ENCODE measurements around the gene LY6G5B. TPM values are rescaled to one million over a fixed set of nuclear protein-coding genes. Genes with fewer than 3 reads are reported as not detected.

LY6G5B gene
- total and polyA plus RNA-seq, 12 donors, result 0.48 to 13.4 (median 4.7) TPM

DNA sequence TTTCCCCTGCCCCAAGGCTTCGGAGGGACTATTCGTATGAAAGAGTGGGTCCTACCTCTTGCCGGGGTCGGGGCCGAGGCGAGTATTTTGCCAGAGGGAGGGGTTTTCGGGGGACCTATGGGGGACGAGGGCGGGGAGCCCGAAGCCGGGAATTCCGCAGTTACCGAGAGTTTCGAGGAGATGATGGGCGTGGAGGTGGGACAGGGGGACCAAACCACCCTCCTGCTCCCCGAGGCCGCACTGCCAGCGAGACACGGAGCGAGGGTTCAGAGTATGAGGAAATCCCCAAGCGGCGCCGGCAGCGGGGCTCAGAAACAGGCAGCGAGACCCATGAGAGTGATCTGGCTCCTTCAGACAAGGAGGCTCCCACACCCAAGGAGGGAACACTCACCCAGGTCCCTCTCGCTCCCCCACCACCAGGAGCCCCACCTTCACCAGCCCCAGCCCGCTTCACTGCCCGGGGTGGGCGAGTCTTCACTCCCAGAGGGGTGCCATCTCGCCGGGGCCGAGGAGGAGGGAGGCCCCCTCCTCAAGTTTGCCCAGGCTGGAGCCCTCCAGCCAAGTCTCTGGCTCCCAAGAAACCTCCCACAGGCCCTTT is 38.0 kb upstream of the LY6G5B start:
- Histone ChIP-seq H3K4me3 (no peak overlapping the region), H3K27me3 (no peaks in the 10 kb centered on the region), H3K36me3 (replicated peaks in 1 of 2) (peaks cover 0 to 100% of the 10 kb centered on the region in 2 donors), H3K9me3 (replicated peaks in 1 of 3) (no peaks in the 10 kb centered on the region), H3K27ac (no peak overlapping the region), H3K4me1 (replicated peaks in 1 of 2) (no peaks in the 10 kb centered on the region)
- 88 to 91% (median 90%) methylated on average over 25 to 32 of the region's 32 CpGs for WGBS, 4 donors
- intact Hi-C loops (cut with DNase I), result no loop called here
- DNase-seq, result no peak
- no peak for TF ChIP-seq POLR2A (IDR thresholded peaks at IDR 0.05)
- TF ChIP-seq, protein P1, sequence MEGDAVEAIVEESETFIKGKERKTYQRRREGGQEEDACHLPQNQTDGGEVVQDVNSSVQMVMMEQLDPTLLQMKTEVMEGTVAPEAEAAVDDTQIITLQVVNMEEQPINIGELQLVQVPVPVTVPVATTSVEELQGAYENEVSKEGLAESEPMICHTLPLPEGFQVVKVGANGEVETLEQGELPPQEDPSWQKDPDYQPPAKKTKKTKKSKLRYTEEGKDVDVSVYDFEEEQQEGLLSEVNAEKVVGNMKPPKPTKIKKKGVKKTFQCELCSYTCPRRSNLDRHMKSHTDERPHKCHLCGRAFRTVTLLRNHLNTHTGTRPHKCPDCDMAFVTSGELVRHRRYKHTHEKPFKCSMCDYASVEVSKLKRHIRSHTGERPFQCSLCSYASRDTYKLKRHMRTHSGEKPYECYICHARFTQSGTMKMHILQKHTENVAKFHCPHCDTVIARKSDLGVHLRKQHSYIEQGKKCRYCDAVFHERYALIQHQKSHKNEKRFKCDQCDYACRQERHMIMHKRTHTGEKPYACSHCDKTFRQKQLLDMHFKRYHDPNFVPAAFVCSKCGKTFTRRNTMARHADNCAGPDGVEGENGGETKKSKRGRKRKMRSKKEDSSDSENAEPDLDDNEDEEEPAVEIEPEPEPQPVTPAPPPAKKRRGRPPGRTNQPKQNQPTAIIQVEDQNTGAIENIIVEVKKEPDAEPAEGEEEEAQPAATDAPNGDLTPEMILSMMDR (IDR thresholded peaks at IDR 0.05), result no peak

DNA sequence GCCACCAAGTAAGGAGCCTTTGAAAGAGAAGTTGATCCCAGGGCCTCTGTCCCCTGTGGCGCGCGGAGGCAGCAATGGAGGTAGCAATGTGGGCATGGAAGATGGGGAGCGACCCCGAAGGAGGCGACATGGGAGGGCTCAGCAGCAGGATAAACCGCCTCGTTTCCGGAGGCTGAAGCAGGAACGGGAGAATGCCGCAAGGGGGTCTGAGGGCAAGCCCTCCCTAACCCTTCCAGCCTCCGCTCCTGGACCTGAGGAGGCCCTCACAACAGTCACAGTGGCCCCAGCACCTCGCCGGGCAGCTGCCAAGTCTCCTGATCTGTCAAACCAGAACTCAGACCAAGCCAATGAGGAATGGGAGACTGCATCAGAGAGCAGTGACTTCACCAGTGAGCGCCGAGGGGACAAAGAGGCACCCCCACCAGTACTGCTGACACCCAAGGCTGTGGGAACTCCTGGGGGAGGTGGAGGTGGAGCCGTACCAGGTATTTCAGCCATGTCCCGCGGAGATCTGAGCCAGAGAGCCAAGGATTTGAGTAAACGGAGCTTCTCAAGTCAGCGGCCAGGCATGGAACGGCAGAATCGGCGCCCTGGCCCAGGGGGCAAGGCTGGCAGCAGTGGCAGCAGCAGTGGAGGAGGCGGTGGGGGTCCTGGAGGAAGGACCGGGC is 37.4 kb upstream of the LY6G5B start:
- peaks cover 0 to 100% of the 10 kb centered on the region in 2 donors for H3K36me3 ChIP-seq (replicated peaks in 1 of 2)
- H3K4me3 ChIP-seq, result no peak overlapping the region
- no peaks in the 10 kb centered on the region for H3K4me1 ChIP-seq (replicated peaks in 1 of 2)
- no peaks in the 10 kb centered on the region for H3K27me3 ChIP-seq
- no peak overlapping the region for H3K27ac ChIP-seq
- WGBS, 4 donors, result 88 to 93% (median 91%) methylated on average over 23 to 26 of the region's 26 CpGs
- TF ChIP-seq, protein P1 (IDR thresholded peaks at IDR 0.05), result no peak
- no peak for TF ChIP-seq POLR2A (IDR thresholded peaks at IDR 0.05)
- H3K9me3 ChIP-seq (replicated peaks in 1 of 3), result no peaks in the 10 kb centered on the region
- intact Hi-C loops (cut with DNase I), result no loop called here
- DNase-seq, result no peak

DNA sequence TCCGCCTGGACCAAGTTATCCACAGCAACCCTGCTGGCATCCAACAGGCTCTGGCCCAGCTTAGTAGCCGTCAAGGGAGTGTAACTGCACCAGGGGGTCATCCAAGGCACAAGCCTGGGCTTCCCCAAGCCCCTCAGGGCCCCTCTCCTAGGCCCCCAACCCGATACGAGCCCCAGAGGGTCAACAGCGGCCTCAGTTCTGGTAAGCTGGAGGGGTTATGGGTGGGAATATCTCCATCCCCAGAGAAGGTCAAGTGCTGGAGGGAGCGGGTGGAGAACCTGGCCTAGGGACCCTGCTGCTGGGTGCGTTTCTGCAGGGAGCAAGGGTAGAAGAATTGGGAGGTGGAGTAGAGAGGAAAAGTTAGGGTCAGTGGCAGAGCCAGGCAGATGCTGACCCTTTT is 36.3 kb upstream of the LY6G5B start:
- H3K27me3 ChIP-seq, result no peaks in the 10 kb centered on the region
- H3K4me1 ChIP-seq (replicated peaks in 1 of 2), result no peaks in the 10 kb centered on the region
- WGBS, 4 donors, result 85 to 91% (median 87%) methylated on average over 2 to 7 of the region's 7 CpGs
- no peaks in the 10 kb centered on the region for H3K9me3 ChIP-seq (replicated peaks in 1 of 3)
- no peak overlapping the region for H3K27ac ChIP-seq
- H3K36me3 ChIP-seq (replicated peaks in 1 of 2), result peaks cover 0 to 99% of the 10 kb centered on the region in 2 donors
- TF ChIP-seq POLR2A (IDR thresholded peaks at IDR 0.05), result no peak
- TF ChIP-seq, protein P1 (IDR thresholded peaks at IDR 0.05), result no peak
- intact Hi-C loops (cut with DNase I), result no loop called here
- no peak overlapping the region for H3K4me3 ChIP-seq
- DNase-seq, result no peak

DNA sequence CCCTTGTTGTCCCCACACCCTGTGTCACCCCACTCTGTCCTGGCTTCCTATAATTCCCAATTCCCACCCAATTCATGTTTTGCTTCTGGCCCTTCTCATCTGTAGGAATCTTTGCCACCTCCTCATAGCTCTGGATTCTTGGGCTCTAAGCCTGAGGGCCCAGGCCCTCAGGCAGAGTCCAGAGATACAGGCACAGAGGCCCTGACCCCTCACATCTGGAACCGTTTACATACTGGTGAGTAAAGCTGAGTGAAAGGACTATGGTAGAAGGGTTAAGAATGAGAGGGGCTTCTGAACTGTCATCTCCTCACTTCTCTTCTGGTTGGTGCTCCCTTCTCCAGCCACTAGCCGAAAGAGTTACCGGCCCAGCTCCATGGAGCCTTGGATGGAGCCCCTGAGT is 35.6 kb upstream of the LY6G5B start:
- Histone ChIP-seq H3K27ac (no peak overlapping the region), H3K27me3 (no peaks in the 10 kb centered on the region), H3K4me3 (no peak overlapping the region), H3K9me3 (replicated peaks in 1 of 3) (no peaks in the 10 kb centered on the region), H3K4me1 (replicated peaks in 1 of 2) (no peaks in the 10 kb centered on the region), H3K36me3 (replicated peaks in 1 of 2) (peaks cover 0 to 98% of the 10 kb centered on the region in 2 donors)
- DNase-seq, result no peak
- 85 to 94% (median 86%) methylated on average over 3 of the region's 3 CpGs for WGBS, 4 donors
- TF ChIP-seq, protein P1 (IDR thresholded peaks at IDR 0.05), result no peak
- no peak for TF ChIP-seq POLR2A (IDR thresholded peaks at IDR 0.05)
- intact Hi-C loops (cut with DNase I), result no loop called here

Measured in adrenal gland (tissue), 12 donors.